ENCODE measurements around the gene TNFRSF18. TPM values are rescaled to one million over a fixed set of nuclear protein-coding genes. Genes with fewer than 3 reads are reported as not detected.

Gene TNFRSF18
- total and polyA plus RNA-seq, 4 donors: 0.17 to 0.24 (median 0.19) TPM; not detected in 1

DNA sequence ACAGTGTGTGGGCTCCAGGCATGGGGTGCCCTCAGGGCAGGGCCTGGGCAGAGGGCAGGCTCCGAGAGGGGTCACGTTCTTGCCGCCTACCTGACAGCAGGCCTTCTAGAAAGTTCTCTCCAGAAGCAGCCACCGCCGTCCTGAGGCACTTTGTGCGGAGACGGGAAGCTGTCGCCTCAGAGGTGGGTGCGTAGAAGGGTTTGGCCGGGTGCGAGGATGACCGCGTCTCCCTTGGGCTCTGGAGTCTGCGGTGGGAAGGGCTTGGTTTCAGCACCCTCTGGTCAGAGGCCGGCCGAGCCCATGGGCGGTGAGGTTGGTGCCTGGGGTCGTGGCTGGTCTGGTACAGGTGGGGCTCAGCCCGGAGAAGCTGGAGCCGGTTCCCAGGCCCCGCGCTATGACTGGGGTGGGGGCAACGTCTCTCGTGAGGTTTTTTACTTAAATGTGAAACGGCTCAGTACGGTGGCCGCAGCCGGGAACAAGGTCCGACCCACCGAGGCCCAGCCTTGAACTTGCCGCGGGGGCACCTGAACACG is 42.8 kb downstream of the TNFRSF18 start (continued):
- TF ChIP-seq, protein P1, sequence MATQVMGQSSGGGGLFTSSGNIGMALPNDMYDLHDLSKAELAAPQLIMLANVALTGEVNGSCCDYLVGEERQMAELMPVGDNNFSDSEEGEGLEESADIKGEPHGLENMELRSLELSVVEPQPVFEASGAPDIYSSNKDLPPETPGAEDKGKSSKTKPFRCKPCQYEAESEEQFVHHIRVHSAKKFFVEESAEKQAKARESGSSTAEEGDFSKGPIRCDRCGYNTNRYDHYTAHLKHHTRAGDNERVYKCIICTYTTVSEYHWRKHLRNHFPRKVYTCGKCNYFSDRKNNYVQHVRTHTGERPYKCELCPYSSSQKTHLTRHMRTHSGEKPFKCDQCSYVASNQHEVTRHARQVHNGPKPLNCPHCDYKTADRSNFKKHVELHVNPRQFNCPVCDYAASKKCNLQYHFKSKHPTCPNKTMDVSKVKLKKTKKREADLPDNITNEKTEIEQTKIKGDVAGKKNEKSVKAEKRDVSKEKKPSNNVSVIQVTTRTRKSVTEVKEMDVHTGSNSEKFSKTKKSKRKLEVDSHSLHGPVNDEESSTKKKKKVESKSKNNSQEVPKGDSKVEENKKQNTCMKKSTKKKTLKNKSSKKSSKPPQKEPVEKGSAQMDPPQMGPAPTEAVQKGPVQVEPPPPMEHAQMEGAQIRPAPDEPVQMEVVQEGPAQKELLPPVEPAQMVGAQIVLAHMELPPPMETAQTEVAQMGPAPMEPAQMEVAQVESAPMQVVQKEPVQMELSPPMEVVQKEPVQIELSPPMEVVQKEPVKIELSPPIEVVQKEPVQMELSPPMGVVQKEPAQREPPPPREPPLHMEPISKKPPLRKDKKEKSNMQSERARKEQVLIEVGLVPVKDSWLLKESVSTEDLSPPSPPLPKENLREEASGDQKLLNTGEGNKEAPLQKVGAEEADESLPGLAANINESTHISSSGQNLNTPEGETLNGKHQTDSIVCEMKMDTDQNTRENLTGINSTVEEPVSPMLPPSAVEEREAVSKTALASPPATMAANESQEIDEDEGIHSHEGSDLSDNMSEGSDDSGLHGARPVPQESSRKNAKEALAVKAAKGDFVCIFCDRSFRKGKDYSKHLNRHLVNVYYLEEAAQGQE (IDR thresholded peaks at IDR 0.05): no peak
- TF ChIP-seq FOXA2 (IDR thresholded peaks at IDR 0.05) (no peak), FOXA1 (IDR thresholded peaks at IDR 0.05) (no peak), YY1 (IDR thresholded peaks at IDR 0.05) (no peak), JUND (IDR thresholded peaks at IDR 0.05) (no peak), GABPA (IDR thresholded peaks at IDR 0.05 in 1 of 2, conservative IDR thresholded peaks at IDR 0.05 in 1 of 2) (no peak), SP1 (IDR thresholded peaks at IDR 0.05) (no peak), EGR1 (IDR thresholded peaks at IDR 0.05; ENCODE audit: low read depth in 2 of 2) (no peak), TAF1 (conservative IDR thresholded peaks at IDR 0.05) (no peak), HNF4A (conservative IDR thresholded peaks at IDR 0.05) (no peak)
- TF ChIP-seq, protein P2, sequence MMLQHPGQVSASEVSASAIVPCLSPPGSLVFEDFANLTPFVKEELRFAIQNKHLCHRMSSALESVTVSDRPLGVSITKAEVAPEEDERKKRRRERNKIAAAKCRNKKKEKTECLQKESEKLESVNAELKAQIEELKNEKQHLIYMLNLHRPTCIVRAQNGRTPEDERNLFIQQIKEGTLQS (IDR thresholded peaks at IDR 0.05): no peak

DNA sequence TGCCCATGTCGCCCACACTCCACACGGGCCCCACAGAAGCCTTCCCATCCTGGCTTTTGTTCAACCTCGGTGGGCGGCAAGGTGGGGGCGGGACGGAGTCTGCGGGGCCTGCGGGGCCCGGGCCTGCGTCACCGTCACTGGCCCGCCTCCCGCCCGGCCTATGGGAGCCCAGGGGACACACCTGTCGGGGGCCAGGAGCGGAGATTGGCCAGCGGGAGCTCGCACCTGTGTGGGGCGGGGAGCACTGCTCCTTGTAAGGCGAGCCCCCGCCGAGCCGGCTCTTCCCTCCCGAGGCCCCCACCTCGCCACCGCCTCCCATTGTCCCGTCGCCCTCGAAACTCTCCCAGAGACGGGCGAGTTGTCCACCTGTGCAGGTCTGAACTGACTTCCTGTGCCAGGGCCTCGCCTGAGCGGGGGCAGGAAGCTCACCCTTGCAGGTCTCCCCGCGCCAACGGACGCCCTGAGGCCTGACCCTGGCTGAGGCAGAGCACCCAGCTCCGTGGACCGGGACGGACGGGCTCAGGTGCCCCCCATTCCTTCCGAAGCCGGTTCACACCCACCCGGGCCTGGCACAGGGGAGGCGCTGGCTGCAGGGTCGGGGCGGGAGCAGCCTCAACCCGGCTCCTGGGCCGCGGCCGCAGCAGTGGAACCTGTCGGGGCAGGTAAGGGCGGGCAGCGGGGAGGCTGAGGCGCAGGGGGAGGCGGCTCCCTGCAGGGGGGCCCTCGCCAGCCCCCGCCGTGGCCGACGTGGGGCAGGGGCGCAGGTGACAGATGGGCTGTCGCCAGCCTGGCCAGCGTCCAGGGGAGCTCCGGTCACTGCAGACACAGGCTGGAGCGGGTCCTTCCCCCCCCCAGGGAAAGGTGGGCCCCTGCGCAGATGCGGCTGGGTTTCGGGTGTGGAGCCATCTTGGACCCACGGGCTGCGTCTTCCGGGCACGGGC is 43.5 kb downstream of the TNFRSF18 start:
- no peaks in the 10 kb centered on the region for H3K36me3 ChIP-seq (ENCODE audit: control insufficient read depth in 4 of 4, insufficient read depth in 3 of 4, low read depth in 1 of 4, low read length in 3 of 4)
- no peak for DNase-seq (ENCODE audit: low spot score)
- H3K4me3 ChIP-seq (ENCODE audit: low read depth in 1 of 3, low read length in 3 of 3): no peak overlapping the region
- H3K9ac ChIP-seq (ENCODE audit: low read depth in 1 of 2, low read length in 2 of 2): no peak overlapping the region
- H3K9me3 ChIP-seq (ENCODE audit: control insufficient read depth in 4 of 4, low read length in 3 of 4): no peaks in the 10 kb centered on the region
- H3K27me3 ChIP-seq (ENCODE audit: control insufficient read depth in 4 of 4, insufficient read depth in 4 of 4, low read length in 3 of 4): peaks cover 0 to 11% (median under 1%) of the 10 kb centered on the region in 4 donors
- 50% methylated on average over 73 of the region's 73 CpGs for WGBS
- H3K27ac ChIP-seq (ENCODE audit: low read depth in 1 of 2, low read length in 2 of 2): no peak overlapping the region
- H3K4me1 ChIP-seq (ENCODE audit: control insufficient read depth in 4 of 4, insufficient read depth in 4 of 4, low read length in 3 of 4): peaks cover 0 to 6% (median 2%) of the 10 kb centered on the region in 4 donors
- TF ChIP-seq HNF4A (conservative IDR thresholded peaks at IDR 0.05): no peak
- TF ChIP-seq RXRA (IDR thresholded peaks at IDR 0.05): no peak
- TF ChIP-seq JUND (IDR thresholded peaks at IDR 0.05): no peak
- TF ChIP-seq FOXA2 (IDR thresholded peaks at IDR 0.05): no peak
- TF ChIP-seq, protein P3, sequence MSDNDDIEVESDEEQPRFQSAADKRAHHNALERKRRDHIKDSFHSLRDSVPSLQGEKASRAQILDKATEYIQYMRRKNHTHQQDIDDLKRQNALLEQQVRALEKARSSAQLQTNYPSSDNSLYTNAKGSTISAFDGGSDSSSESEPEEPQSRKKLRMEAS (IDR thresholded peaks at IDR 0.05): no peak
- TF ChIP-seq HNF4G (IDR thresholded peaks at IDR 0.05): no peak
- TF ChIP-seq, protein P2 (IDR thresholded peaks at IDR 0.05): no peak
- TF ChIP-seq GABPA (IDR thresholded peaks at IDR 0.05 in 1 of 2, conservative IDR thresholded peaks at IDR 0.05 in 1 of 2): no peak

DNA sequence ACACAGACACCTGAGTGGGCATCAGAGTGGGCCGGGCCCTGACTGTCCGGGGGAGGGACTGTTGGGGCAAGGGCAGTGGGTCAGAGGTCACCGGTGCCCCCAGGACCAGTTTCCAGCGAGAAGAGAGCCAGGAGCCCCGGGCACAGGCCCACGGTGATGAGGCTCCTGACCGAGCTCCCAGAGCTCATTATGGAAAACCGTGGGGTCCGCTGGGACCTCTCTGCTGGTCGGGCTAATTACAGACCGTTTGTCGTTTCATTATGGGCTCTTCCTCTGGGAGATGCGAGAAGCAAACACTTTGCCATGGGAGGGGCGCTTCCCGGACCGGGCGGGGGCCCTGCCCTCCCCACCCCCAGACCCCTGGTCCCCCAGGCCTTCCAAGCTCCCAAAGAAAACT is 44.7 kb downstream of the TNFRSF18 start:
- no peak overlapping the region for H3K27ac ChIP-seq (ENCODE audit: low read depth in 1 of 2, low read length in 2 of 2)
- TF ChIP-seq, protein P4, sequence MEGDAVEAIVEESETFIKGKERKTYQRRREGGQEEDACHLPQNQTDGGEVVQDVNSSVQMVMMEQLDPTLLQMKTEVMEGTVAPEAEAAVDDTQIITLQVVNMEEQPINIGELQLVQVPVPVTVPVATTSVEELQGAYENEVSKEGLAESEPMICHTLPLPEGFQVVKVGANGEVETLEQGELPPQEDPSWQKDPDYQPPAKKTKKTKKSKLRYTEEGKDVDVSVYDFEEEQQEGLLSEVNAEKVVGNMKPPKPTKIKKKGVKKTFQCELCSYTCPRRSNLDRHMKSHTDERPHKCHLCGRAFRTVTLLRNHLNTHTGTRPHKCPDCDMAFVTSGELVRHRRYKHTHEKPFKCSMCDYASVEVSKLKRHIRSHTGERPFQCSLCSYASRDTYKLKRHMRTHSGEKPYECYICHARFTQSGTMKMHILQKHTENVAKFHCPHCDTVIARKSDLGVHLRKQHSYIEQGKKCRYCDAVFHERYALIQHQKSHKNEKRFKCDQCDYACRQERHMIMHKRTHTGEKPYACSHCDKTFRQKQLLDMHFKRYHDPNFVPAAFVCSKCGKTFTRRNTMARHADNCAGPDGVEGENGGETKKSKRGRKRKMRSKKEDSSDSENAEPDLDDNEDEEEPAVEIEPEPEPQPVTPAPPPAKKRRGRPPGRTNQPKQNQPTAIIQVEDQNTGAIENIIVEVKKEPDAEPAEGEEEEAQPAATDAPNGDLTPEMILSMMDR (IDR thresholded peaks at IDR 0.05; ENCODE audit: low read depth, low read length, missing input control): no peak
- TF ChIP-seq, protein P3 (IDR thresholded peaks at IDR 0.05): no peak
- TF ChIP-seq HNF4A (conservative IDR thresholded peaks at IDR 0.05) (no peak), SP1 (IDR thresholded peaks at IDR 0.05) (no peak), NR2F2 (IDR thresholded peaks at IDR 0.05) (no peak), FOXA1 (IDR thresholded peaks at IDR 0.05) (no peak), FOXA2 (IDR thresholded peaks at IDR 0.05) (no peak), GABPA (IDR thresholded peaks at IDR 0.05 in 1 of 2, conservative IDR thresholded peaks at IDR 0.05 in 1 of 2) (no peak), YY1 (IDR thresholded peaks at IDR 0.05) (no peak)
- TF ChIP-seq, protein P5, sequence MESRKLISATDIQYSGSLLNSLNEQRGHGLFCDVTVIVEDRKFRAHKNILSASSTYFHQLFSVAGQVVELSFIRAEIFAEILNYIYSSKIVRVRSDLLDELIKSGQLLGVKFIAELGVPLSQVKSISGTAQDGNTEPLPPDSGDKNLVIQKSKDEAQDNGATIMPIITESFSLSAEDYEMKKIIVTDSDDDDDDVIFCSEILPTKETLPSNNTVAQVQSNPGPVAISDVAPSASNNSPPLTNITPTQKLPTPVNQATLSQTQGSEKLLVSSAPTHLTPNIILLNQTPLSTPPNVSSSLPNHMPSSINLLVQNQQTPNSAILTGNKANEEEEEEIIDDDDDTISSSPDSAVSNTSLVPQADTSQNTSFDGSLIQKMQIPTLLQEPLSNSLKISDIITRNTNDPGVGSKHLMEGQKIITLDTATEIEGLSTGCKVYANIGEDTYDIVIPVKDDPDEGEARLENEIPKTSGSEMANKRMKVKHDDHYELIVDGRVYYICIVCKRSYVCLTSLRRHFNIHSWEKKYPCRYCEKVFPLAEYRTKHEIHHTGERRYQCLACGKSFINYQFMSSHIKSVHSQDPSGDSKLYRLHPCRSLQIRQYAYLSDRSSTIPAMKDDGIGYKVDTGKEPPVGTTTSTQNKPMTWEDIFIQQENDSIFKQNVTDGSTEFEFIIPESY (IDR thresholded peaks at IDR 0.05): no peak
- H3K4me1 ChIP-seq (ENCODE audit: control insufficient read depth in 4 of 4, insufficient read depth in 4 of 4, low read length in 3 of 4): peaks cover 0 to 6% (median 4%) of the 10 kb centered on the region in 4 donors
- H3K9me3 ChIP-seq (ENCODE audit: control insufficient read depth in 4 of 4, low read length in 3 of 4): no peaks in the 10 kb centered on the region
- no peaks in the 10 kb centered on the region for H3K36me3 ChIP-seq (ENCODE audit: control insufficient read depth in 4 of 4, insufficient read depth in 3 of 4, low read depth in 1 of 4, low read length in 3 of 4)
- DNase-seq (ENCODE audit: low spot score): no peak
- peaks cover 0 to 6% (median under 1%) of the 10 kb centered on the region in 4 donors for H3K27me3 ChIP-seq (ENCODE audit: control insufficient read depth in 4 of 4, insufficient read depth in 4 of 4, low read length in 3 of 4)
- WGBS: 67% methylated on average over 17 of the region's 17 CpGs
- H3K9ac ChIP-seq (ENCODE audit: low read depth in 1 of 2, low read length in 2 of 2): no peak overlapping the region
- no peak overlapping the region for H3K4me3 ChIP-seq (ENCODE audit: low read depth in 1 of 3, low read length in 3 of 3)
